A549 (cell line): ENCODE measurements around the gene ZNF710.

ENCODE experiments used
- CTCF ChIP-seq: fragments of >200 bp; sonication (Bioruptor Twin); formaldehyde crosslinking; IDR thresholded peaks from 3 replicates; pipeline ENCODE4 v1.5.1; 2016
- EP300 ChIP-seq, 2 experiments: fragments of >200 bp; sonication (Bioruptor Twin); formaldehyde crosslinking; IDR thresholded peaks; 2 replicates in 1 of 2; 3 replicates in 1 of 2; pipeline ENCODE4 v1.6.1; 2016 to 2017
- HDAC2 ChIP-seq: fragments of 200-600 bp; sonication (generic); IDR thresholded peaks from 2 replicates; pipeline ENCODE4 v1.6.1; 2016
- MAZ ChIP-seq: fragments of 150-350 bp; IDR thresholded peaks from 2 replicates; pipeline ENCODE4 v1.6.1; 2014; ENCODE audit warnings: antibody characterized with exemption, low read depth, low read length, borderline replicate concordance
- PHF8 ChIP-seq: fragments of 200-600 bp; sonication (generic); IDR thresholded peaks from 2 replicates; pipeline ENCODE4 v1.6.1; 2016; ENCODE audit warnings: low read depth, mild to moderate bottlenecking, antibody characterized with exemption, moderate library complexity, borderline replicate concordance
- POLR2A ChIP-seq: IDR thresholded peaks from 2 replicates; pipeline ENCODE4 v1.6.1; 2012; ENCODE audit warnings: mild to moderate bottlenecking, low read length

GRCh38 chr15:89984421-89985010 is 16.6 kb upstream of the ZNF710 start:
- TF ChIP-seq MAZ: no peak
- no peak for TF ChIP-seq POLR2A
- no peak for TF ChIP-seq HDAC2
- TF ChIP-seq CTCF: no peak
- no peak for TF ChIP-seq EP300 (IDR thresholded peaks at IDR 0.05)
- TF ChIP-seq PHF8: no peak
